ENCODE measurements around the gene TMEM174. TPM values are rescaled to one million over a fixed set of nuclear protein-coding genes. Genes with fewer than 3 reads are reported as not detected.

TMEM174 gene
- total RNA-seq, 1 donor, result not detected

DNA sequence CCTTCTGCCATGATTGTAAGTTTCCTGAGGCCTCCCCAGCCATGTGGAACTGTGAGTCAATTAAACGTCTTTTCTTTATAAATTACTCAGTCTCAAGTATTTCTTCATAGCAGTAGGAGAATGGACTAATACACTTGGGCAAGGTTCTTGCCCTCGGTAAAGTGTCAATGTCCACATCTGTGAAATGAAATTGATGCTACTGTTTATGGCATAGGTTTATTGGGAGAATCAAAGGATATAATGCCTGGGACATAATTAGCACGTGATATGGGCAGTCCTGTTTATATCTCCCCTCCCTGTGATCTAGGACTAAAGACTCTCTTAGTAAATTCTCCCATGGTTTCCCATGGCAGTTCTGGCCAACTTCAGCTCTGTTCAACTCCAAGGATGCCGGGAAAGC, 19.4 kb downstream of the TMEM174 start:
- no peaks in the 10 kb centered on the region for H3K9me3 ChIP-seq (ENCODE audit: low read depth, low read length)
- no peak overlapping the region for H3K4me3 ChIP-seq (ENCODE audit: insufficient read depth, low read length)
- TF ChIP-seq, protein P1, sequence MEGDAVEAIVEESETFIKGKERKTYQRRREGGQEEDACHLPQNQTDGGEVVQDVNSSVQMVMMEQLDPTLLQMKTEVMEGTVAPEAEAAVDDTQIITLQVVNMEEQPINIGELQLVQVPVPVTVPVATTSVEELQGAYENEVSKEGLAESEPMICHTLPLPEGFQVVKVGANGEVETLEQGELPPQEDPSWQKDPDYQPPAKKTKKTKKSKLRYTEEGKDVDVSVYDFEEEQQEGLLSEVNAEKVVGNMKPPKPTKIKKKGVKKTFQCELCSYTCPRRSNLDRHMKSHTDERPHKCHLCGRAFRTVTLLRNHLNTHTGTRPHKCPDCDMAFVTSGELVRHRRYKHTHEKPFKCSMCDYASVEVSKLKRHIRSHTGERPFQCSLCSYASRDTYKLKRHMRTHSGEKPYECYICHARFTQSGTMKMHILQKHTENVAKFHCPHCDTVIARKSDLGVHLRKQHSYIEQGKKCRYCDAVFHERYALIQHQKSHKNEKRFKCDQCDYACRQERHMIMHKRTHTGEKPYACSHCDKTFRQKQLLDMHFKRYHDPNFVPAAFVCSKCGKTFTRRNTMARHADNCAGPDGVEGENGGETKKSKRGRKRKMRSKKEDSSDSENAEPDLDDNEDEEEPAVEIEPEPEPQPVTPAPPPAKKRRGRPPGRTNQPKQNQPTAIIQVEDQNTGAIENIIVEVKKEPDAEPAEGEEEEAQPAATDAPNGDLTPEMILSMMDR (IDR thresholded peaks at IDR 0.05; ENCODE audit: extremely low read depth, low read depth, low read length), result no peak
- no peaks in the 10 kb centered on the region for H3K79me2 ChIP-seq (ENCODE audit: insufficient read depth, low read length)
- no peaks in the 10 kb centered on the region for H3K36me3 ChIP-seq (ENCODE audit: insufficient read depth, low read length)
- no peak for DNase-seq (ENCODE audit: insufficient read length, low spot score, missing footprints)
- H3K4me1 ChIP-seq (ENCODE audit: insufficient read depth, low read length), result peaks cover 19% of the 10 kb centered on the region
- H3K4me2 ChIP-seq (ENCODE audit: insufficient read depth, low read length), result no peak overlapping the region
- no peak overlapping the region for H2AFZ ChIP-seq (ENCODE audit: low read length)
- H4K20me1 ChIP-seq (ENCODE audit: insufficient read depth, low read length), result no peaks in the 10 kb centered on the region
- H3K27ac ChIP-seq (ENCODE audit: low read depth, low read length), result no peak overlapping the region
- peaks cover 40% of the 10 kb centered on the region for H3K27me3 ChIP-seq (ENCODE audit: insufficient read depth, low read length)

DNA sequence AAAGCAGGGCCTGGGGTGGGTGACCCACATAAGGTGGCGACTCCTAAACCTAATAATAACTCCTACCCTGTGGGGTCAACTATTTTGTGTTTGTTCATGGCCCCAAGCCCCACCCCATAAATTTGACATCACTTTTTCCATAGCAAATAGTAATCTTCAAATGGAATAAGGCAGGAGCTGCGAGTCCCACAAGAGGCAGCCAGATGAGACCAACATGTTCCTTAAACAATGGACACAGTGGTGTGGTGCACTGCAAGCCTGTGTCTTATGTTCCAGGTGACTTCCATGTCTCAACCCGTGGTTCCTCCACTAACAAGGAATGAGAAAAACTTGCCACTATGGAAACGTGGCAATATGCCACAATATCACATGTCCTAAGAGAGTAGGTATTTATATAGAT, 20.6 kb downstream of the TMEM174 start:
- TF ChIP-seq, protein P1 (IDR thresholded peaks at IDR 0.05; ENCODE audit: extremely low read depth, low read depth, low read length), result no peak
- Histone ChIP-seq H3K4me2 (ENCODE audit: insufficient read depth, low read length) (no peak overlapping the region), H4K20me1 (ENCODE audit: insufficient read depth, low read length) (no peaks in the 10 kb centered on the region), H3K9me3 (ENCODE audit: low read depth, low read length) (no peaks in the 10 kb centered on the region), H3K36me3 (ENCODE audit: insufficient read depth, low read length) (no peaks in the 10 kb centered on the region), H3K27me3 (ENCODE audit: insufficient read depth, low read length) (peaks cover 48% of the 10 kb centered on the region), H2AFZ (ENCODE audit: low read length) (no peak overlapping the region), H3K27ac (ENCODE audit: low read depth, low read length) (no peak overlapping the region), H3K79me2 (ENCODE audit: insufficient read depth, low read length) (no peaks in the 10 kb centered on the region), H3K4me1 (ENCODE audit: insufficient read depth, low read length) (peaks cover 18% of the 10 kb centered on the region), H3K4me3 (ENCODE audit: insufficient read depth, low read length) (no peak overlapping the region)
- DNase-seq (ENCODE audit: insufficient read length, low spot score, missing footprints), result no peak

DNA sequence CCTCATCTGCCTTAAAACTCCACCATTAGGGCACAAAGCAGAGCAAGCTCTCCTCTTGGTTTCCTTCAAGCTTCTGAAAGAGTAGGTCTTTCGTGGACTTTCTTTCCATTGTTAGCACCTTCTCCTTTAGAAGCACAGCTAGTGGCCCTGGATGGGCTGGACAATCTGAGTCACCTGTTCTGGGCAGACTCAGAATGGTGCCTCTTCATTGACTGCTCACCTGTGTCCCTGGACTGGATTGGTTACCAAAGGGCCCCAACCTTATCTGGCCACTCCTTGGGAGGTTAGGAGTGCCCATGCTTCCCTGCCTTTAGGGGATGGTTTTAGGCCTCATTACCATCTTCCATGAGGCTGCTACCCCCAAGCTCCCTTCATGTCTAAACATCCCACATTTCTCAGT, 23.2 kb downstream of the TMEM174 start:
- no peaks in the 10 kb centered on the region for H3K4me1 ChIP-seq (ENCODE audit: insufficient read depth, low read length)
- DNase-seq (ENCODE audit: insufficient read length, low spot score, missing footprints), result no peak
- no peak overlapping the region for H2AFZ ChIP-seq (ENCODE audit: low read length)
- TF ChIP-seq, protein P1 (IDR thresholded peaks at IDR 0.05; ENCODE audit: extremely low read depth, low read depth, low read length), result no peak
- H3K4me2 ChIP-seq (ENCODE audit: insufficient read depth, low read length), result no peak overlapping the region
- peaks cover 53% of the 10 kb centered on the region for H3K27me3 ChIP-seq (ENCODE audit: insufficient read depth, low read length)
- no peaks in the 10 kb centered on the region for H3K36me3 ChIP-seq (ENCODE audit: insufficient read depth, low read length)
- no peaks in the 10 kb centered on the region for H3K9me3 ChIP-seq (ENCODE audit: low read depth, low read length)
- no peaks in the 10 kb centered on the region for H3K79me2 ChIP-seq (ENCODE audit: insufficient read depth, low read length)
- H4K20me1 ChIP-seq (ENCODE audit: insufficient read depth, low read length), result no peaks in the 10 kb centered on the region
- H3K27ac ChIP-seq (ENCODE audit: low read depth, low read length), result no peak overlapping the region
- no peak overlapping the region for H3K4me3 ChIP-seq (ENCODE audit: insufficient read depth, low read length)

DNA sequence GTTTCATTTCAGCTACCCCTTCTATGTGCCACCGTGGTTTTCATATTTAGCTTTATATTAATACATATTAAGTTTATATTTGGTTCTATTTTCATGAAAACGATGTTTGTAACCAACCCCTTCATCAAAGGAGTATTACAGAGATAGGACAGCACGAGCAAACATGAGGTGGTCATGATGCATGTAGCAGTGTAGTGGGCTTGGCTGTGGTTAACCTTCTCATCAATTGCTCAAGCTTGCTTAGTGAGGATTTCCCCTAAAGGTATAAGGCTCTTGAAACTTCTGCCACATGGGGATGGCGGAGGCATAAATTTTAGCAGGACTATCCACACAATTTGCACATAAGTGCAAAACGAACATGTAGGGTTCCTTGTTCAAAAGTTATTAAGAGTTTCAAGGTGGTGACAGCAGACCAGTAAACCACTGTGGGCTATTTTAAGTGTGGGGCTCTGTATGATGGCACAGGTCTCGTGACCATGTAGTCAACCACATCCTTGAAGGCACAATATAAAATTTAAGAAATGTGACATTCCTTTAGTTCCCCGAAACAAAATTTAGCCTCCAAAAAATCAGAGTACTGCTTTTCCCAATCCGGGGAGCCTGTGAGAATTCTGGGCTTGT, 24.8 kb downstream of the TMEM174 start:
- H3K27ac ChIP-seq (ENCODE audit: low read depth, low read length), result no peak overlapping the region
- no peaks in the 10 kb centered on the region for H3K79me2 ChIP-seq (ENCODE audit: insufficient read depth, low read length)
- H3K36me3 ChIP-seq (ENCODE audit: insufficient read depth, low read length), result no peaks in the 10 kb centered on the region
- no peaks in the 10 kb centered on the region for H4K20me1 ChIP-seq (ENCODE audit: insufficient read depth, low read length)
- H2AFZ ChIP-seq (ENCODE audit: low read length), result no peak overlapping the region
- no peak overlapping the region for H3K4me2 ChIP-seq (ENCODE audit: insufficient read depth, low read length)
- H3K4me1 ChIP-seq (ENCODE audit: insufficient read depth, low read length), result peaks cover 6% of the 10 kb centered on the region
- no peak overlapping the region for H3K4me3 ChIP-seq (ENCODE audit: insufficient read depth, low read length)
- TF ChIP-seq, protein P1 (IDR thresholded peaks at IDR 0.05; ENCODE audit: extremely low read depth, low read depth, low read length), result no peak
- no peaks in the 10 kb centered on the region for H3K9me3 ChIP-seq (ENCODE audit: low read depth, low read length)
- H3K27me3 ChIP-seq (ENCODE audit: insufficient read depth, low read length), result peaks cover 50% of the 10 kb centered on the region
- no peak for DNase-seq (ENCODE audit: insufficient read length, low spot score, missing footprints)
